ENCODE data around the gene METRN. TPM values are rescaled to one million over a fixed set of nuclear protein-coding genes. Genes with fewer than 3 reads are reported as not detected.

METRN gene
- total and polyA plus RNA-seq, 4 donors: 10.9 to 67.3 (median 41.5) TPM

GRCh38 chr16:736936-737481 is 22.1 kb downstream of the METRN start:
- peaks cover 5 to 48% (median 14%) of the 10 kb centered on the region in 4 donors for H3K36me3 ChIP-seq (ENCODE audit: control insufficient read depth in 4 of 4, insufficient read depth in 4 of 4, low read length in 4 of 4)
- H3K27ac ChIP-seq (ENCODE audit: low read depth in 1 of 2, low read length in 1 of 2): no peak overlapping the region
- no peaks in the 10 kb centered on the region for H3K27me3 ChIP-seq (ENCODE audit: control insufficient read depth in 3 of 3, insufficient read depth in 3 of 3, low read length in 2 of 3)
- H3K9ac ChIP-seq (ENCODE audit: insufficient read depth in 1 of 2, low read length in 2 of 2): no peak overlapping the region
- H3K4me1 ChIP-seq (ENCODE audit: control insufficient read depth in 5 of 5, insufficient read depth in 5 of 5, low read length in 5 of 5): peaks cover 0 to 13% (median 5%) of the 10 kb centered on the region in 5 donors
- no peaks in the 10 kb centered on the region for H3K9me3 ChIP-seq (ENCODE audit: control insufficient read depth in 4 of 4, insufficient read depth in 3 of 4, low read length in 3 of 4)
- H3K4me3 ChIP-seq: no peak overlapping the region
- WGBS, 2 donors: 96 to 97% methylated on average over 29 of the region's 29 CpGs
- no peak for ATAC-seq (ENCODE audit: insufficient read depth, low FRiP score)
- TF ChIP-seq CTCF (IDR thresholded peaks at IDR 0.05; ENCODE audit: control extremely low read depth, extremely low read depth): no peak
- DNase-seq: no peak

GRCh38 chr16:739560-740458 is 24.9 kb downstream of the METRN start:
- ATAC-seq (ENCODE audit: insufficient read depth, low FRiP score) (no peak), DNase-seq (no peak)
- 47 to 52% methylated on average over 38 of the region's 38 CpGs for WGBS, 2 donors
- H3K27ac ChIP-seq (ENCODE audit: low read depth in 1 of 2, low read length in 1 of 2): no peak overlapping the region
- H3K27me3 ChIP-seq (ENCODE audit: control insufficient read depth in 3 of 3, insufficient read depth in 3 of 3, low read length in 2 of 3): no peaks in the 10 kb centered on the region
- H3K4me1 ChIP-seq (ENCODE audit: control insufficient read depth in 5 of 5, insufficient read depth in 5 of 5, low read length in 5 of 5): peaks cover 0 to 13% (median 5%) of the 10 kb centered on the region in 5 donors
- H3K36me3 ChIP-seq (ENCODE audit: control insufficient read depth in 4 of 4, insufficient read depth in 4 of 4, low read length in 4 of 4): peaks cover 0 to 27% (median 7%) of the 10 kb centered on the region in 4 donors
- no peak for TF ChIP-seq CTCF (IDR thresholded peaks at IDR 0.05; ENCODE audit: control extremely low read depth, extremely low read depth)
- no peaks in the 10 kb centered on the region for H3K9me3 ChIP-seq (ENCODE audit: control insufficient read depth in 4 of 4, insufficient read depth in 3 of 4, low read length in 3 of 4)
- peak overlapping the region in 1 of 2 donors; percentile 63 for H3K9ac ChIP-seq (ENCODE audit: insufficient read depth in 1 of 2, low read length in 2 of 2)
- peak overlapping the region; percentile 92 for H3K4me3 ChIP-seq

- WGBS, 2 donors: 0 to 1% methylated on average over 20 to 22 of the region's 22 CpGs
- no peak for DNase-seq
- Histone ChIP-seq H3K27me3 (ENCODE audit: control insufficient read depth in 3 of 3, insufficient read depth in 3 of 3, low read length in 2 of 3) (no peaks in the 10 kb centered on the region), H3K27ac (ENCODE audit: low read depth in 1 of 2, low read length in 1 of 2) (peak overlapping the region; percentile 32 to 68), H3K4me1 (ENCODE audit: control insufficient read depth in 5 of 5, insufficient read depth in 5 of 5, low read length in 5 of 5) (peaks cover 0 to 13% (median 5%) of the 10 kb centered on the region in 5 donors), H3K4me3 (peak overlapping the region; percentile 92), H3K36me3 (ENCODE audit: control insufficient read depth in 4 of 4, insufficient read depth in 4 of 4, low read length in 4 of 4) (peaks cover 0 to 21% (median 5%) of the 10 kb centered on the region in 4 donors), H3K9ac (ENCODE audit: insufficient read depth in 1 of 2, low read length in 2 of 2) (peak overlapping the region in 1 of 2 donors; percentile 63), H3K9me3 (ENCODE audit: control insufficient read depth in 4 of 4, insufficient read depth in 3 of 4, low read length in 3 of 4) (no peaks in the 10 kb centered on the region)
- no peak for TF ChIP-seq CTCF (IDR thresholded peaks at IDR 0.05; ENCODE audit: control extremely low read depth, extremely low read depth)
- no peak for ATAC-seq (ENCODE audit: insufficient read depth, low FRiP score)
These were observed 25.5 kb downstream of the METRN start for GRCh38 chr16:740459-740763.

All from lung (tissue), 12 donors.